HG02943 (cell line): ENCODE measurements around the gene LTA.
"Not testable (repeated sequence)": the region's sequence is repeated elsewhere in the genome, so short reads cannot be mapped to it uniquely, and the experiment has no call there.

ENCODE experiments used
- ATAC-seq: cut with Tn5 transposase; IDR thresholded peaks from one replicate; pipeline ENCODE4 v1.9.1; 2021; ENCODE audit warnings: mild to moderate bottlenecking, low read depth, moderate library complexity; ENCODE audit not compliant: unreplicated experiment

The LTA gene

GRCh38 chr6:31586008-31586407 lies 13.9 kb downstream of the LTA start, which contains the start of gene LST1:
Gene LST1 (plus strand): TSS chr6:31586277. CDS start chr6:31587300, 1,023 bp downstream.
- ATAC-seq: no peak

- no peak for ATAC-seq
These were observed 14.7 kb downstream of the LTA start for GRCh38 chr6:31586599-31587281.

GRCh38 chr6:31587791-31588777 lies 16.0 kb downstream of the LTA start:
- no peak for ATAC-seq

GRCh38 chr6:31588871-31589650 lies 17.0 kb downstream of the LTA start:
- no peak for ATAC-seq

GRCh38 chr6:31590691-31591090 lies 18.6 kb downstream of the LTA start:
- not testable (repeated sequence) for ATAC-seq

- no peak for ATAC-seq
These were observed 20.3 kb downstream of the LTA start for GRCh38 chr6:31592396-31592771.

- ATAC-seq: no peak
These were observed 24.9 kb downstream of the LTA start for GRCh38 chr6:31597006-31597405.

GRCh38 chr6:31607317-31607716 lies 35.2 kb downstream of the LTA start:
- ATAC-seq: no peak

GRCh38 chr6:31609519-31610406 lies 37.7 kb downstream of the LTA start:
- ATAC-seq: no peak

GRCh38 chr6:31610968-31611367 lies 38.9 kb downstream of the LTA start:
- no peak for ATAC-seq

- no peak for ATAC-seq
These were observed 42.1 kb downstream of the LTA start for GRCh38 chr6:31614075-31614619.

GRCh38 chr6:31614684-31615578 lies 42.8 kb downstream of the LTA start, which contains the start of gene AIF1:
Gene AIF1 (plus strand): TSS chr6:31615234. CDS start chr6:31615330, 96 bp downstream.
- no peak for ATAC-seq

- ATAC-seq: no peak
These were observed 43.7 kb downstream of the LTA start for GRCh38 chr6:31615748-31616147.

GRCh38 chr6:31617010-31617409 lies 44.9 kb downstream of the LTA start:
- ATAC-seq: no peak

GRCh38 chr6:31619805-31620585 lies 47.9 kb downstream of the LTA start:
- ATAC-seq: peak; percentile 71

- ATAC-seq: peak; percentile 41
These were observed 48.7 kb downstream of the LTA start, which contains the start of gene PRRC2A for GRCh38 chr6:31620586-31621319. Gene PRRC2A (plus strand): TSS chr6:31620715. CDS start chr6:31622790, 2,075 bp downstream.
